PC-3 (cell line): ENCODE results near the gene EXOC4. TPM values are rescaled to one million over a fixed set of nuclear protein-coding genes. Genes with fewer than 3 reads are reported as not detected.

Experiments used
- ATAC-seq: fragments of 200-7000 bp; cut with Tn5 transposase; 2 replicates; pipeline ENCODE4 v1.9.1; 2020; ENCODE audit warnings: mild to moderate bottlenecking, moderate library complexity
- BruUV-seq: library from RNA; stranded (reverse); fragments of 400-500 nt; replicated peaks from 2 replicates; lab custom pipeline; 2021; lab: Mats Ljungman, UMichigan
- CTCF ChIA-PET: fragments of 300-600 bp; sonication (Branson Sonifier 250); formaldehyde crosslinking; loops from one replicate; lab custom pipeline; 2022; ENCODE audit warnings: antibody characterized with exemption; lab: Charles Lee
- POLR2A ChIA-PET: fragments of 300-600 bp; sonication (Branson Sonifier 250); formaldehyde crosslinking; loops from one replicate; lab custom pipeline; 2022; ENCODE audit warnings: antibody characterized with exemption; ENCODE audit not compliant: unreplicated experiment; lab: Charles Lee
- DNase-seq: peaks from one replicate; pipeline ENCODE4 v3.0.0-alpha.2; 2015
- H2AFZ ChIP-seq: fragments of 300-600 bp; sonication (generic); 2 replicates; pipeline ENCODE4 v1.6.0; 2016; ENCODE audit warnings: antibody characterized with exemption, low read length
- H3F3A ChIP-seq: fragments of 300-600 bp; sonication (generic); one replicate; pipeline ENCODE4 v1.6.0; 2017; ENCODE audit warnings: antibody characterized with exemption, low read length, control low read depth, mild to moderate bottlenecking; ENCODE audit not compliant: unreplicated experiment
- H3K27ac ChIP-seq: fragments of 300-600 bp; sonication (generic); 2 replicates; pipeline ENCODE4 v1.5.1; 2016; ENCODE audit warnings: mild to moderate bottlenecking, low read length
- H3K27me3 ChIP-seq: fragments of 300-600 bp; sonication (generic); 2 replicates; pipeline ENCODE4 v1.6.1; 2016; ENCODE audit warnings: low read length, mixed read lengths
- H3K36me3 ChIP-seq: fragments of 300-600 bp; sonication (generic); 2 replicates; pipeline ENCODE4 v1.6.1; 2016; ENCODE audit warnings: low read depth, mixed run types, low read length, mixed read lengths
- H3K4me1 ChIP-seq: fragments of 300-600 bp; sonication (generic); 2 replicates; pipeline ENCODE4 v1.5.1; 2016; ENCODE audit warnings: low read length; ENCODE audit not compliant: insufficient read depth
- H3K4me2 ChIP-seq: fragments of 300-600 bp; sonication (generic); 2 replicates; pipeline ENCODE4 v1.6.0; 2016; ENCODE audit warnings: low read length
- H3K4me3 ChIP-seq: fragments of 300-600 bp; sonication (generic); 2 replicates; pipeline ENCODE4 v1.5.1; 2016; ENCODE audit warnings: mild to moderate bottlenecking, low read length, mixed read lengths
- H3K79me2 ChIP-seq: fragments of 300-600 bp; sonication (generic); 2 replicates; pipeline ENCODE4 v1.6.1; 2017; ENCODE audit warnings: low read length, mixed read lengths
- H3K9ac ChIP-seq: fragments of 300-600 bp; sonication (generic); 2 replicates; pipeline ENCODE4 v1.6.0; 2016; ENCODE audit warnings: mild to moderate bottlenecking, low read length
- H3K9me2 ChIP-seq: fragments of 300-600 bp; sonication (generic); replicated peaks from 2 replicates; pipeline ENCODE4 v1.6.1; 2016; ENCODE audit warnings: mixed run types, low read length, mixed read lengths
- H3K9me3 ChIP-seq: fragments of 300-600 bp; sonication (generic); 2 replicates; pipeline ENCODE4 v1.6.1; 2016; ENCODE audit warnings: low read length, mixed read lengths
- H4K20me1 ChIP-seq: fragments of 300-600 bp; sonication (generic); 2 replicates; pipeline ENCODE4 v1.6.1; 2016; ENCODE audit warnings: low read length, mixed read lengths
- EZH2 ChIP-seq: fragments of 300-600 bp; sonication (generic); IDR thresholded peaks from one replicate; pipeline ENCODE4 v1.6.1; 2017; ENCODE audit warnings: antibody characterized with exemption, mild to moderate bottlenecking, low read length; ENCODE audit not compliant: unreplicated experiment
- EZH2phosphoT487 ChIP-seq: fragments of 300-600 bp; sonication (generic); IDR thresholded peaks from 2 replicates; pipeline ENCODE4 v1.6.1; 2018; ENCODE audit warnings: mild to moderate bottlenecking, antibody characterized with exemption, low read length, borderline replicate concordance
- intact Hi-C: fragments of 100-400 bp; cut with micrococcal nuclease; formaldehyde crosslinking; loops from 2 replicates; pipeline ENCODE4 v1.9.0; 2023
- total RNA-seq: library from RNA; depleted of rRNA; stranded (reverse); fragments of >200 nt; gene quantifications from 2 replicates; pipeline ENCODE4 v1.2.3, GENCODE V29; 2014
- TF ChIP-seq, protein P1 (sequence below): fragments of 300-600 bp; sonication (generic); conservative IDR thresholded peaks from 2 replicates; pipeline ENCODE4 v1.5.1; 2017; ENCODE audit warnings: antibody characterized with exemption, low read depth, mild to moderate bottlenecking, low read length

EXOC4 gene
- total RNA-seq, 1 experiment from 2014 or later, result 43.5 TPM

GRCh38 chr7:133934262-133934976 lies 681.5 kb downstream of the EXOC4 start:
- Histone ChIP-seq H3K79me2 (no peaks in the 10 kb centered on the region), H4K20me1 (no peaks in the 10 kb centered on the region), H3K36me3 (no peaks in the 10 kb centered on the region), H3K4me2 (no peak overlapping the region), H3K9me2 (no peaks in the 10 kb centered on the region), H3K27me3 (no peaks in the 10 kb centered on the region), H3K27ac (no peak overlapping the region), H3K4me1 (0 out of 2 replicates have a peak, but pooled peaks cover 3% of the 10 kb centered on the region), H3F3A (no peaks in the 10 kb centered on the region), H3K9me3 (no peaks in the 10 kb centered on the region), H3K4me3 (no peak overlapping the region), H3K9ac (no peak overlapping the region), H2AFZ (no peak overlapping the region)
- ATAC-seq (no peak), DNase-seq (no peak)
- TF ChIP-seq, protein P1, sequence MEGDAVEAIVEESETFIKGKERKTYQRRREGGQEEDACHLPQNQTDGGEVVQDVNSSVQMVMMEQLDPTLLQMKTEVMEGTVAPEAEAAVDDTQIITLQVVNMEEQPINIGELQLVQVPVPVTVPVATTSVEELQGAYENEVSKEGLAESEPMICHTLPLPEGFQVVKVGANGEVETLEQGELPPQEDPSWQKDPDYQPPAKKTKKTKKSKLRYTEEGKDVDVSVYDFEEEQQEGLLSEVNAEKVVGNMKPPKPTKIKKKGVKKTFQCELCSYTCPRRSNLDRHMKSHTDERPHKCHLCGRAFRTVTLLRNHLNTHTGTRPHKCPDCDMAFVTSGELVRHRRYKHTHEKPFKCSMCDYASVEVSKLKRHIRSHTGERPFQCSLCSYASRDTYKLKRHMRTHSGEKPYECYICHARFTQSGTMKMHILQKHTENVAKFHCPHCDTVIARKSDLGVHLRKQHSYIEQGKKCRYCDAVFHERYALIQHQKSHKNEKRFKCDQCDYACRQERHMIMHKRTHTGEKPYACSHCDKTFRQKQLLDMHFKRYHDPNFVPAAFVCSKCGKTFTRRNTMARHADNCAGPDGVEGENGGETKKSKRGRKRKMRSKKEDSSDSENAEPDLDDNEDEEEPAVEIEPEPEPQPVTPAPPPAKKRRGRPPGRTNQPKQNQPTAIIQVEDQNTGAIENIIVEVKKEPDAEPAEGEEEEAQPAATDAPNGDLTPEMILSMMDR, result no peak
- no peak for TF ChIP-seq EZH2phosphoT487
- no peak for TF ChIP-seq EZH2
- intact Hi-C loops, result no loop called here
- BruUV-seq, result no TSS peak
- CTCF ChIA-PET, result no interaction called here
- POLR2A ChIA-PET, result no interaction called here

- TF ChIP-seq EZH2phosphoT487, result no peak
- TF ChIP-seq, protein P1, result no peak
- no peak for TF ChIP-seq EZH2
- H3K27me3 ChIP-seq, result no peaks in the 10 kb centered on the region
- no peaks in the 10 kb centered on the region for H3K36me3 ChIP-seq
- CTCF ChIA-PET, result no interaction called here
- no peaks in the 10 kb centered on the region for H3F3A ChIP-seq
- no peak overlapping the region for H2AFZ ChIP-seq
- no peaks in the 10 kb centered on the region for H3K79me2 ChIP-seq
- DNase-seq (no peak), ATAC-seq (no peak)
- H3K4me1 ChIP-seq, result 0 out of 2 replicates have a peak, but pooled peaks cover 3% of the 10 kb centered on the region
- POLR2A ChIA-PET, result no interaction called here
- no peaks in the 10 kb centered on the region for H3K9me2 ChIP-seq
- H3K9me3 ChIP-seq, result no peaks in the 10 kb centered on the region
- intact Hi-C loops, result no loop called here
- no peak overlapping the region for H3K27ac ChIP-seq
- no peaks in the 10 kb centered on the region for H4K20me1 ChIP-seq
- H3K4me3 ChIP-seq, result no peak overlapping the region
- no peak overlapping the region for H3K9ac ChIP-seq
- BruUV-seq, result no TSS peak
- no peak overlapping the region for H3K4me2 ChIP-seq
These were observed 682.1 kb downstream of the EXOC4 start for GRCh38 chr7:133934977-133935330.

- Histone ChIP-seq H3K4me1 (0 out of 2 replicates have a peak, but pooled peaks cover under 1% of the 10 kb centered on the region), H3F3A (no peaks in the 10 kb centered on the region), H3K9ac (no peak overlapping the region), H3K4me3 (no peak overlapping the region), H3K4me2 (no peak overlapping the region), H3K27me3 (no peaks in the 10 kb centered on the region), H3K9me2 (no peaks in the 10 kb centered on the region), H2AFZ (no peak overlapping the region), H3K36me3 (no peaks in the 10 kb centered on the region), H3K79me2 (no peaks in the 10 kb centered on the region), H4K20me1 (no peaks in the 10 kb centered on the region), H3K9me3 (no peaks in the 10 kb centered on the region), H3K27ac (no peak overlapping the region)
- POLR2A ChIA-PET, result no interaction called here
- TF ChIP-seq EZH2 (no peak), EZH2phosphoT487 (no peak)
- TF ChIP-seq, protein P1, result no peak
- ATAC-seq, result no peak
- DNase-seq, result no peak
- CTCF ChIA-PET, result no interaction called here
- intact Hi-C loops, result no loop called here
- no TSS peak for BruUV-seq
These were observed 683.2 kb downstream of the EXOC4 start for GRCh38 chr7:133936074-133936473.
